ENCODE results near the gene RSAD1. TPM values are rescaled to one million over a fixed set of nuclear protein-coding genes. Genes with fewer than 3 reads are reported as not detected.

The RSAD1 gene
- polyA plus RNA-seq, 1 of the 3 experiments (the other 2 are of a cell fraction) = 44.7 TPM

DNA sequence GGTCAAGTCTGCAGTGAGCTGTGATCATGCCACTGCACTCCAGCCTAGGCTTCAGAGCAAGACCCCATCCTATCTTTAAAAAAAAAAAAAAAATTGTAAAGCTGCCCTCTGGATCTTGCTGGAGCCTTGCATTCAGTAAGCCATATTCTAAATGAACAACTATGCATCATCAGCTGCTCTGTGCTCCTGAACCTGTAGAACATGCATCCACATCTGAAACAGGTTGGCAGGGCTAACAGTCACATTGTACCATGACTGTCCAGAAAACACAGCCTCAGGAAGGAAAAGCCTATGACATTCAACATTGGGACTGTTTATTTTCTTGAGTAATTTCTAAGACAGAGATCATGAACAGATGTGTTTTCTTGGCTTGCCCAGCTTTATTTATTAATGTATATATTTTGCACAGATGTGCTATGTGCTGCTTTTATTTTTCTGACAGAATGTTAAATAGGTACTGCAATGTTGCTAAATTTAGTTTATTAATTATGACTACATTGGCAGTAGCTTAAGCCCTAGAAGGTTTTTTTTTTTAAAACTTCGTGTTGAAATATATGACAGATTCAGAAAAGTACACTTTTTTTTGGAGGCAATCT lies 32.8 kb upstream of the RSAD1 start:
- no peak overlapping the region for H3K4me2 ChIP-seq
- 22% methylated on average over 1 of the region's 1 CpG for WGBS (ENCODE audit: low lambda C conversion rate)
- H3K36me3 ChIP-seq (replicated peaks in 1 of 2; ENCODE audit: control insufficient read depth in 1 of 2, insufficient read depth in 2 of 2, low read length in 1 of 2) = no peaks in the 10 kb centered on the region
- no peak overlapping the region for H2AFZ ChIP-seq (ENCODE audit: low read depth)
- H3K9ac ChIP-seq = no peak overlapping the region
- DNase-seq = no peak
- H3K4me3 ChIP-seq (ENCODE audit: low read depth in 2 of 2, low read length in 1 of 2) = no peak overlapping the region
- H3F3A ChIP-seq (replicated peaks; ENCODE audit: insufficient read depth) = peaks cover 3% of the 10 kb centered on the region
- H3K27ac ChIP-seq (ENCODE audit: low read depth in 2 of 2, low read length in 1 of 2) = no peak overlapping the region
- H3K9me2 ChIP-seq = no peaks in the 10 kb centered on the region
- ChIA-PET POLR2A (no interaction called here), CTCF (interaction anchor here (1.0 to 1.3 kb wide), 2 partner anchors 32 to 33 kb away, joined by 3 to 4 read pairs; no protein-coding TSS in a partner anchor)
- no peaks in the 10 kb centered on the region for H3K9me3 ChIP-seq
- TF ChIP-seq GATA2 (CRISPR knock-in tag; IDR thresholded peaks at IDR 0.05) (no peak), GABPA (IDR thresholded peaks at IDR 0.05; ENCODE audit: low read depth) (no peak)
- H3K79me2 ChIP-seq (ENCODE audit: insufficient read depth) = 0 out of 2 replicates have a peak, but pooled peaks cover 5% of the 10 kb centered on the region
- peaks cover 9% of the 10 kb centered on the region; the same call in 1 of the 2 replicates for H4K20me1 ChIP-seq (ENCODE audit: insufficient read depth)
- no peaks in the 10 kb centered on the region for H3K27me3 ChIP-seq (ENCODE audit: insufficient read depth)
- H3K4me1 ChIP-seq (ENCODE audit: control insufficient read depth in 1 of 2, insufficient read depth in 2 of 2, low read depth in 1 of 2, low read length in 1 of 2) = peaks cover 0 to 10% of the 10 kb centered on the region in 2 experiments; a peak in 1 of 4 replicates

DNA sequence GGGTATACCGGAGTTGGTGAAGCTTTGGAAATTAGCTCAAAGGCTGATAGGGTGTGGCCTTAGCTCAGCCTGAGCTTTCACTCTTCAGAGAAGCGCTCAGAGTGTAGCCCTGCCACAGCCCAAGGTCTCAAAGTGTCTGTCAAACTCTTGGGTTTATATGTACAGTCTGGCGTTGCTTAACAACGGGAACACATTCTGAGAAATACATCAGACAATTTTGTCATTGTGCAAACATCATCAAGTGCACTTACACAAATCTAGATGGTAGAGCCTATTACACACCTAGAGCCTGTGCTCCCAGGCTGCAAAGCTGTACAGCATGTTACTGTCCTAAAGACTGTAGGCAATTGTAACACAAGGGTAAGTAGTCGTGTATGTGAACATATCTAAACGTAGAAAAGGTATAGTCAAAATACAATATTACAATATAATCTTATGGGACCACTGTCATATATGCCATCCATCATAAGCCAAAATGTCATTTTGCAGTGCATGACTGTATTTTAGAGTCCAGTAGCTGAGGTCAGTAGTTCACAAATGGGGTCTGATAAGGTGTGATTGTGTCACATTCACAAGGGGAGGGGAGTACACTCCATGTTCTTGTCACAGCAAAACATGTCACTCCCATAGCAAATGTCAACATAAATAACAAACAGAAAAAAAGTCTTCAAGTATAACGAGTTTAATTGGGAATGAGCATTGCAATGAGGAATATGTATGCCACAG lies 30.6 kb upstream of the RSAD1 start:
- no peaks in the 10 kb centered on the region for H3K36me3 ChIP-seq (replicated peaks in 1 of 2; ENCODE audit: control insufficient read depth in 1 of 2, insufficient read depth in 2 of 2, low read length in 1 of 2)
- H3K9me2 ChIP-seq = no peaks in the 10 kb centered on the region
- H3K27ac ChIP-seq (ENCODE audit: low read depth in 2 of 2, low read length in 1 of 2) = no peak overlapping the region
- ChIA-PET POLR2A (no interaction called here), CTCF (interaction anchor here (1.4 to 2.7 kb wide), 3 partner anchors 11 to 86 kb away, joined by 3 to 8 read pairs (median 3); partner anchors contain the start of gene RSAD1)
- peaks cover 9% of the 10 kb centered on the region; the same call in 1 of the 2 replicates for H4K20me1 ChIP-seq (ENCODE audit: insufficient read depth)
- peaks cover 7% of the 10 kb centered on the region for H3F3A ChIP-seq (replicated peaks; ENCODE audit: insufficient read depth)
- 91% methylated on average over 7 of the region's 7 CpGs for WGBS (ENCODE audit: low lambda C conversion rate)
- H3K9me3 ChIP-seq = no peaks in the 10 kb centered on the region
- 0 out of 2 replicates have a peak, but pooled peaks cover 5% of the 10 kb centered on the region for H3K79me2 ChIP-seq (ENCODE audit: insufficient read depth)
- no peak overlapping the region for H3K4me2 ChIP-seq
- no peak overlapping the region for H3K4me3 ChIP-seq (ENCODE audit: low read depth in 2 of 2, low read length in 1 of 2)
- TF ChIP-seq EP300 (IDR thresholded peaks at IDR 0.05; ENCODE audit: borderline replicate concordance in 1 of 2, low read depth in 1 of 2, low read length in 1 of 2) (no peak), TEAD4 (IDR thresholded peaks at IDR 0.05; ENCODE audit: borderline replicate concordance, insufficient read depth) (no peak), POLR2AphosphoS5 (IDR thresholded peaks at IDR 0.05; ENCODE audit: low read depth, low read length) (no peak), TCF12 (IDR thresholded peaks at IDR 0.05) (no peak), SMC3 (IDR thresholded peaks at IDR 0.05; ENCODE audit: low read depth, low read length) (no peak), JUND (IDR thresholded peaks at IDR 0.05) (no peak), NRF1 (IDR thresholded peaks at IDR 0.05; ENCODE audit: low read depth, low read length) (no peak), NFIC (IDR thresholded peaks at IDR 0.05; ENCODE audit: borderline replicate concordance) (no peak), RCOR1 (IDR thresholded peaks at IDR 0.05; ENCODE audit: low read length) (no peak), YY1 (IDR thresholded peaks at IDR 0.05; ENCODE audit: low read depth) (no peak), FOXJ3 (CRISPR knock-in tag; IDR thresholded peaks at IDR 0.05) (no peak)
- TF ChIP-seq, protein P1, sequence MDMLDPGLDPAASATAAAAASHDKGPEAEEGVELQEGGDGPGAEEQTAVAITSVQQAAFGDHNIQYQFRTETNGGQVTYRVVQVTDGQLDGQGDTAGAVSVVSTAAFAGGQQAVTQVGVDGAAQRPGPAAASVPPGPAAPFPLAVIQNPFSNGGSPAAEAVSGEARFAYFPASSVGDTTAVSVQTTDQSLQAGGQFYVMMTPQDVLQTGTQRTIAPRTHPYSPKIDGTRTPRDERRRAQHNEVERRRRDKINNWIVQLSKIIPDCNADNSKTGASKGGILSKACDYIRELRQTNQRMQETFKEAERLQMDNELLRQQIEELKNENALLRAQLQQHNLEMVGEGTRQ (IDR thresholded peaks at IDR 0.05; ENCODE audit: borderline replicate concordance, low read depth, low read length) = no peak
- TF ChIP-seq, protein P2, sequence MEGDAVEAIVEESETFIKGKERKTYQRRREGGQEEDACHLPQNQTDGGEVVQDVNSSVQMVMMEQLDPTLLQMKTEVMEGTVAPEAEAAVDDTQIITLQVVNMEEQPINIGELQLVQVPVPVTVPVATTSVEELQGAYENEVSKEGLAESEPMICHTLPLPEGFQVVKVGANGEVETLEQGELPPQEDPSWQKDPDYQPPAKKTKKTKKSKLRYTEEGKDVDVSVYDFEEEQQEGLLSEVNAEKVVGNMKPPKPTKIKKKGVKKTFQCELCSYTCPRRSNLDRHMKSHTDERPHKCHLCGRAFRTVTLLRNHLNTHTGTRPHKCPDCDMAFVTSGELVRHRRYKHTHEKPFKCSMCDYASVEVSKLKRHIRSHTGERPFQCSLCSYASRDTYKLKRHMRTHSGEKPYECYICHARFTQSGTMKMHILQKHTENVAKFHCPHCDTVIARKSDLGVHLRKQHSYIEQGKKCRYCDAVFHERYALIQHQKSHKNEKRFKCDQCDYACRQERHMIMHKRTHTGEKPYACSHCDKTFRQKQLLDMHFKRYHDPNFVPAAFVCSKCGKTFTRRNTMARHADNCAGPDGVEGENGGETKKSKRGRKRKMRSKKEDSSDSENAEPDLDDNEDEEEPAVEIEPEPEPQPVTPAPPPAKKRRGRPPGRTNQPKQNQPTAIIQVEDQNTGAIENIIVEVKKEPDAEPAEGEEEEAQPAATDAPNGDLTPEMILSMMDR (IDR thresholded peaks at IDR 0.05) = no peak
- TF ChIP-seq, protein P3, sequence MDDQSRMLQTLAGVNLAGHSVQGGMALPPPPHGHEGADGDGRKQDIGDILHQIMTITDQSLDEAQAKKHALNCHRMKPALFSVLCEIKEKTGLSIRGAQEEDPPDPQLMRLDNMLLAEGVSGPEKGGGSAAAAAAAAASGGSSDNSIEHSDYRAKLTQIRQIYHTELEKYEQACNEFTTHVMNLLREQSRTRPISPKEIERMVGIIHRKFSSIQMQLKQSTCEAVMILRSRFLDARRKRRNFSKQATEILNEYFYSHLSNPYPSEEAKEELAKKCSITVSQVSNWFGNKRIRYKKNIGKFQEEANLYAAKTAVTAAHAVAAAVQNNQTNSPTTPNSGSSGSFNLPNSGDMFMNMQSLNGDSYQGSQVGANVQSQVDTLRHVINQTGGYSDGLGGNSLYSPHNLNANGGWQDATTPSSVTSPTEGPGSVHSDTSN (IDR thresholded peaks at IDR 0.05) = no peak
- TF ChIP-seq, protein P4, sequence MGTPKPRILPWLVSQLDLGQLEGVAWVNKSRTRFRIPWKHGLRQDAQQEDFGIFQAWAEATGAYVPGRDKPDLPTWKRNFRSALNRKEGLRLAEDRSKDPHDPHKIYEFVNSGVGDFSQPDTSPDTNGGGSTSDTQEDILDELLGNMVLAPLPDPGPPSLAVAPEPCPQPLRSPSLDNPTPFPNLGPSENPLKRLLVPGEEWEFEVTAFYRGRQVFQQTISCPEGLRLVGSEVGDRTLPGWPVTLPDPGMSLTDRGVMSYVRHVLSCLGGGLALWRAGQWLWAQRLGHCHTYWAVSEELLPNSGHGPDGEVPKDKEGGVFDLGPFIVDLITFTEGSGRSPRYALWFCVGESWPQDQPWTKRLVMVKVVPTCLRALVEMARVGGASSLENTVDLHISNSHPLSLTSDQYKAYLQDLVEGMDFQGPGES (IDR thresholded peaks at IDR 0.05; ENCODE audit: low read depth, low read length) = no peak
- TF ChIP-seq, protein P5, sequence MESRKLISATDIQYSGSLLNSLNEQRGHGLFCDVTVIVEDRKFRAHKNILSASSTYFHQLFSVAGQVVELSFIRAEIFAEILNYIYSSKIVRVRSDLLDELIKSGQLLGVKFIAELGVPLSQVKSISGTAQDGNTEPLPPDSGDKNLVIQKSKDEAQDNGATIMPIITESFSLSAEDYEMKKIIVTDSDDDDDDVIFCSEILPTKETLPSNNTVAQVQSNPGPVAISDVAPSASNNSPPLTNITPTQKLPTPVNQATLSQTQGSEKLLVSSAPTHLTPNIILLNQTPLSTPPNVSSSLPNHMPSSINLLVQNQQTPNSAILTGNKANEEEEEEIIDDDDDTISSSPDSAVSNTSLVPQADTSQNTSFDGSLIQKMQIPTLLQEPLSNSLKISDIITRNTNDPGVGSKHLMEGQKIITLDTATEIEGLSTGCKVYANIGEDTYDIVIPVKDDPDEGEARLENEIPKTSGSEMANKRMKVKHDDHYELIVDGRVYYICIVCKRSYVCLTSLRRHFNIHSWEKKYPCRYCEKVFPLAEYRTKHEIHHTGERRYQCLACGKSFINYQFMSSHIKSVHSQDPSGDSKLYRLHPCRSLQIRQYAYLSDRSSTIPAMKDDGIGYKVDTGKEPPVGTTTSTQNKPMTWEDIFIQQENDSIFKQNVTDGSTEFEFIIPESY (IDR thresholded peaks at IDR 0.05; ENCODE audit: borderline replicate concordance, low read depth) = no peak
- TF ChIP-seq, protein P6, sequence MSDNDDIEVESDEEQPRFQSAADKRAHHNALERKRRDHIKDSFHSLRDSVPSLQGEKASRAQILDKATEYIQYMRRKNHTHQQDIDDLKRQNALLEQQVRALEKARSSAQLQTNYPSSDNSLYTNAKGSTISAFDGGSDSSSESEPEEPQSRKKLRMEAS (IDR thresholded peaks at IDR 0.05; ENCODE audit: low read depth) = no peak
- no peak overlapping the region for H3K9ac ChIP-seq
- no peaks in the 10 kb centered on the region for H3K27me3 ChIP-seq (ENCODE audit: insufficient read depth)
- H3K4me1 ChIP-seq (ENCODE audit: control insufficient read depth in 1 of 2, insufficient read depth in 2 of 2, low read depth in 1 of 2, low read length in 1 of 2) = peaks cover 0 to 8% of the 10 kb centered on the region in 2 experiments; a peak in 1 of 4 replicates
- no peak overlapping the region for H2AFZ ChIP-seq (ENCODE audit: low read depth)
- no peak for DNase-seq

All from SK-N-SH (cell line).